Activated naive CD4-positive, alpha-beta T cell treated with anti-CD3 and anti-CD28 coated beads, Interleukin-2, amount 10 ng/mL, durations not matched to agents 7 days and 5 days (primary cell): ENCODE data around the gene DIP2A.

ENCODE experiments used
- CTCF ChIA-PET: fragments of 350-600 bp; sonication (Branson Sonifier 250); formaldehyde crosslinking; loops from one replicate; lab custom pipeline; 2021; ENCODE audit warnings: antibody characterized with exemption; lab: Charles Lee
- DNase-seq: peaks from one replicate; pipeline ENCODE4 v3.0.0-alpha.2; 2020
- H3K27ac Mint-ChIP-seq: one replicate; pipeline ENCODE4 v1.8.0; 2021; ENCODE audit warnings: mild to moderate bottlenecking, moderate library complexity, mixed read lengths
- H3K27me3 Mint-ChIP-seq: one replicate; pipeline ENCODE4 v1.8.0; 2021; ENCODE audit warnings: mild to moderate bottlenecking, mixed read lengths
- H3K36me3 Mint-ChIP-seq: one replicate; pipeline ENCODE4 v1.8.0; 2021; ENCODE audit warnings: mixed read lengths
- H3K4me1 Mint-ChIP-seq: one replicate; pipeline ENCODE4 v1.8.0; 2021; ENCODE audit warnings: mixed read lengths
- H3K4me3 Mint-ChIP-seq: one replicate; pipeline ENCODE4 v1.8.0; 2021; ENCODE audit warnings: mild to moderate bottlenecking, moderate library complexity, mixed read lengths
- H3K9me3 Mint-ChIP-seq: one replicate; pipeline ENCODE4 v1.8.0; 2021; ENCODE audit warnings: mixed read lengths

The DIP2A gene, protein sequence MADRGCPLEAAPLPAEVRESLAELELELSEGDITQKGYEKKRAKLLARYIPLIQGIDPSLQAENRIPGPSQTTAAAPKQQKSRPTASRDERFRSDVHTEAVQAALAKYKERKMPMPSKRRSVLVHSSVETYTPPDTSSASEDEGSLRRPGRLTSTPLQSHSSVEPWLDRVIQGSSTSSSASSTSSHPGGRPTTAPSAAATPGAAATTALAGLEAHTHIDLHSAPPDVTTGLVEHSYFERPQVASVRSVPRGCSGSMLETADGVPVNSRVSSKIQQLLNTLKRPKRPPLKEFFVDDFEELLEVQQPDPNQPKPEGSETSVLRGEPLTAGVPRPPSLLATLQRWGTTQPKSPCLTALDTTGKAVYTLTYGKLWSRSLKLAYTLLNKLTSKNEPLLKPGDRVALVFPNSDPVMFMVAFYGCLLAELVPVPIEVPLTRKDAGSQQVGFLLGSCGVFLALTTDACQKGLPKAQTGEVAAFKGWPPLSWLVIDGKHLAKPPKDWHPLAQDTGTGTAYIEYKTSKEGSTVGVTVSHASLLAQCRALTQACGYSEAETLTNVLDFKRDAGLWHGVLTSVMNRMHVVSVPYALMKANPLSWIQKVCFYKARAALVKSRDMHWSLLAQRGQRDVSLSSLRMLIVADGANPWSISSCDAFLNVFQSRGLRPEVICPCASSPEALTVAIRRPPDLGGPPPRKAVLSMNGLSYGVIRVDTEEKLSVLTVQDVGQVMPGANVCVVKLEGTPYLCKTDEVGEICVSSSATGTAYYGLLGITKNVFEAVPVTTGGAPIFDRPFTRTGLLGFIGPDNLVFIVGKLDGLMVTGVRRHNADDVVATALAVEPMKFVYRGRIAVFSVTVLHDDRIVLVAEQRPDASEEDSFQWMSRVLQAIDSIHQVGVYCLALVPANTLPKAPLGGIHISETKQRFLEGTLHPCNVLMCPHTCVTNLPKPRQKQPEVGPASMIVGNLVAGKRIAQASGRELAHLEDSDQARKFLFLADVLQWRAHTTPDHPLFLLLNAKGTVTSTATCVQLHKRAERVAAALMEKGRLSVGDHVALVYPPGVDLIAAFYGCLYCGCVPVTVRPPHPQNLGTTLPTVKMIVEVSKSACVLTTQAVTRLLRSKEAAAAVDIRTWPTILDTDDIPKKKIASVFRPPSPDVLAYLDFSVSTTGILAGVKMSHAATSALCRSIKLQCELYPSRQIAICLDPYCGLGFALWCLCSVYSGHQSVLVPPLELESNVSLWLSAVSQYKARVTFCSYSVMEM (N-terminal part only)

DNA sequence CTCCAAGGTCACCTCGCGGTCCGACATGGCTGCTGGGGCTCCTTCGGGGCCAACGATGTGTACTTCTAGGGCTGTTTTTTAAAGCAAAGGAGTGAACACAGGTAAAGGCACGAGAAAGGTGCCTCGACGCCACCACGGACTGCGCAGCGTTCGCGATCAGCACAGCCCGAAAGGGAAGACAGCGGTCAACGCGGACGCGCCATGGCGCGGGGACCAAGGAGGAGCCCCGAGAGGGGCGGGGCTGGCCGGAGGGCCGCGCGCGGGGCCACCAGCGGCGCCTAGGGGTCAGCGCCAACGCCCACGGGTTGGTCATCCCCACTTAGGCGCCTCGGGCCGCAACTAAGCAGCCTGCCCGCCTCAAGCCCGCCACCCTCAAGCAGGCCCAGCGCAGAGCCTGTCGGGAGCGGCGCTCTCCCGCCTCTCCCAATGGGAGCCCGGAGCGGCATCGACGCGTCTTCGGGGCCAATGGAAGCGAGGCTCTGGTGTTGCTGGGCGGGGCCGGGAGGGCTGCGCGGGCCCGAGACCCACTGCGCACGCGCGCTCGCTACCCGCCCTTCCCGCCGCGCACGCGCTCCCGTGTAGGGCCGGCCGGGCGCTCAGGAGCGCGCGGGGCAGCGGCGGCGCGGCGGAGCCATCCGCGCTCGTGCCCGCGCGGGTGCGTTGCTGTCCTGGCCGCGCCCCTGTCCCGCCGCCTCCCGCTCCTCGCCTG lies at the start of gene DIP2A:
DIP2A (plus strand) TSS at position 577 of the 709 bp plus-strand sequence. CDS start 241 bp downstream, outside the sequence.
- no peaks in the 10 kb centered on the region for H3K9me3 Mint-ChIP-seq
- peak within 1 kb of the TSS; percentile 92 for H3K4me3 Mint-ChIP-seq
- H3K36me3 Mint-ChIP-seq: peaks cover 29% of the 10 kb centered on the region
- peak; percentile 95 for DNase-seq
- H3K27ac Mint-ChIP-seq: peak within 1 kb of the TSS; percentile 95
- CTCF ChIA-PET: interaction anchor here (1.2 to 1.5 kb wide), 2 partner anchors 181 to 315 kb away, joined by 4 to 6 read pairs; no protein-coding TSS in a partner anchor
- peaks cover 42% of the 10 kb centered on the region for H3K4me1 Mint-ChIP-seq
- no peaks in the 10 kb centered on the region for H3K27me3 Mint-ChIP-seq

DNA sequence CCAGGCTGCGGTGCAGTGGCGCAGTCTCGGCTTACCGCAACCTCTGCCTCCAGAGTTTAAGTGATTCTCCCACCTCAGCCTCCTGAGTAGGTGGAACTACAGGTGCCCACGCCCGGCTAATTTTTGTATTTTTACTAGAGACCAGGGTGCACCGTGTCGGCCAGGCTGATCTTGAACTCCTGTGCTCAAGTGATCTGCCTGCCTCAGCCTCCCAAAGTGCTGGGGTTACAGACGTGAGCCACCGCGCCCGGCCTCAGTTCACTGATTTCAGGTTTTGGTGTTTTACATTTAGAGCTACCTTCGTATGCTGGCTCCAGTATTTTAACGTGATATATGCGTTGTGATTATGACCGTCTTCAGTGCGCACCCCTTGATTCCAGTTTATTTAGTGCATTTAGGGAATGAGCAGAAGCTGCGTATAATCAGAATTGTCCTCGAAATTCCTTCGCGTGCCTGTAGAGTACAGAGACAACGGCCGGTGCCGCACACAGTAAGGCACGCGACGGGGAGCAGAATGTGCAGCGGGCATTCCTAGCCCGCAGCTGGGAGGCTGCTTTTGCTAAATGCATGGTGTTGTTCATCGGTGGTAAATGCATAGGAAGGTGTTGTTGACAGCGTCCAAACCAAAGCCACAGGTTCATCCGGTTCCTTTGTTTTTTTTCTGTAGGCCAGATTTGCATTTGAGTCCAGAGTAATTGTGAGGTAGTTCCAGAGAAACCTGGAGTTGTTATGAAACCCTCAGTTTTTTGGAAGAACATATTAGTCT lies 48.9 kb upstream of the DIP2A start:
- Mint-ChIP-seq H3K36me3 (peaks cover 20% of the 10 kb centered on the region), H3K27me3 (no peaks in the 10 kb centered on the region), H3K27ac (peak overlapping the region; percentile 37), H3K4me3 (no peak overlapping the region), H3K9me3 (no peaks in the 10 kb centered on the region), H3K4me1 (no peaks in the 10 kb centered on the region)
- DNase-seq: no peak
- CTCF ChIA-PET: no interaction called here

DNA sequence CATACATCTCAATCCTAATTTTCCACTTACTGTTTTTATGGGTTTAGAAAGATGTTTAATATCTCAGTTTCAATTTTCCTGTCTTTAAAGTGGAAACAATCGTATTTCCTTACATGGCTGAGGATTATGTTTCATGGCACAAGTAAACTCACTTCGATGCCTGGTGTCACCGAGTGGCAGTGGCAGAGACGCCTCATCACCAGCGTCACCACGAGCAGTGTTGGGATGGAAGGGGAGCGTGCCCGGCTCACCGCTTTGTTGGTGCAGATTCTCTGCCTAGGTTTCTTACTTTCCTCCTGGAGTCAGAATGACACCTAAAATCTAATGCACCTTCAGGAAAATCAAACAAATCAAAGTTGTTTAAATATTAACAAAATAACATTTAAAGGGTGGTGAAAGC lies 48.2 kb upstream of the DIP2A start:
- Mint-ChIP-seq H3K27me3 (no peaks in the 10 kb centered on the region), H3K9me3 (no peaks in the 10 kb centered on the region), H3K27ac (no peak overlapping the region), H3K36me3 (peaks cover 20% of the 10 kb centered on the region), H3K4me3 (no peak overlapping the region), H3K4me1 (no peaks in the 10 kb centered on the region)
- DNase-seq: no peak
- CTCF ChIA-PET: no interaction called here

DNA sequence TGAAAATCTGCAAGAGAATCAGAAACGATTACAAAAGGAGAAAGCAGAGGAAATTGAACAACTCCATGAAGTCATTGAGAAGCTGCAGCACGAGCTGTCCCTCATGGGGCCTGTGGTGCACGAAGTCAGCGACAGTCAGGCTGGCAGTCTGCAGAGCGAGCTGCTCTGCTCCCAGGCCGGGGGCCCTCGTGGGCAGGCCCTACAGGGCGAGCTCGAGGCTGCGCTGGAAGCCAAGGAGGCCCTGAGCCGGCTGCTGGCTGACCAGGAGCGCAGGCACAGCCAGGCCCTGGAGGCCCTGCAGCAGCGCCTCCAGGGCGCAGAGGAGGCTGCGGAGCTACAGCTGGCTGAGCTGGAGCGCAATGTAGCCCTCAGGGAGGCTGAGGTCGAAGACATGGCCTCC lies 47.5 kb upstream of the DIP2A start:
- DNase-seq: no peak
- no peaks in the 10 kb centered on the region for H3K4me1 Mint-ChIP-seq
- H3K27me3 Mint-ChIP-seq: no peaks in the 10 kb centered on the region
- CTCF ChIA-PET: no interaction called here
- peaks cover 23% of the 10 kb centered on the region for H3K36me3 Mint-ChIP-seq
- H3K9me3 Mint-ChIP-seq: no peaks in the 10 kb centered on the region
- no peak overlapping the region for H3K4me3 Mint-ChIP-seq
- no peak overlapping the region for H3K27ac Mint-ChIP-seq

DNA sequence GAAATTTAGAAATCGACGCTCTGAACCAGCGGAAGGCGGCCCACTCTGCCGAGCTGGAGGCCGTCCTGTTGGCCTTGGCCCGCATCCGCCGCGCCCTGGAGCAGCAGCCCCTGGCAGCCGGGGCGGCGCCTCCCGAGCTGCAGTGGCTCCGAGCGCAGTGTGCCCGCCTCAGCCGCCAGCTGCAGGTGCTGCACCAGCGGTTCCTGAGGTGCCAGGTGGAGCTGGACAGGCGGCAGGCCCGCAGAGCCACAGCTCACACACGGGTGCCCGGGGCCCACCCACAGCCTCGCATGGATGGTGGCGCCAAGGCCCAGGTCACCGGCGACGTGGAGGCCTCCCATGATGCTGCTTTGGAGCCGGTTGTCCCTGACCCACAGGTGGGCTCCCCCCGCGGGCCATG lies 47.0 kb upstream of the DIP2A start:
- Mint-ChIP-seq H3K4me1 (no peaks in the 10 kb centered on the region), H3K36me3 (peaks cover 25% of the 10 kb centered on the region), H3K27me3 (no peaks in the 10 kb centered on the region), H3K4me3 (no peak overlapping the region), H3K9me3 (no peaks in the 10 kb centered on the region), H3K27ac (no peak overlapping the region)
- CTCF ChIA-PET: interaction anchor here (1.2 kb wide), 1 partner anchor 9 kb away, joined by 4 read pairs; no protein-coding TSS in a partner anchor
- DNase-seq: no peak

DNA sequence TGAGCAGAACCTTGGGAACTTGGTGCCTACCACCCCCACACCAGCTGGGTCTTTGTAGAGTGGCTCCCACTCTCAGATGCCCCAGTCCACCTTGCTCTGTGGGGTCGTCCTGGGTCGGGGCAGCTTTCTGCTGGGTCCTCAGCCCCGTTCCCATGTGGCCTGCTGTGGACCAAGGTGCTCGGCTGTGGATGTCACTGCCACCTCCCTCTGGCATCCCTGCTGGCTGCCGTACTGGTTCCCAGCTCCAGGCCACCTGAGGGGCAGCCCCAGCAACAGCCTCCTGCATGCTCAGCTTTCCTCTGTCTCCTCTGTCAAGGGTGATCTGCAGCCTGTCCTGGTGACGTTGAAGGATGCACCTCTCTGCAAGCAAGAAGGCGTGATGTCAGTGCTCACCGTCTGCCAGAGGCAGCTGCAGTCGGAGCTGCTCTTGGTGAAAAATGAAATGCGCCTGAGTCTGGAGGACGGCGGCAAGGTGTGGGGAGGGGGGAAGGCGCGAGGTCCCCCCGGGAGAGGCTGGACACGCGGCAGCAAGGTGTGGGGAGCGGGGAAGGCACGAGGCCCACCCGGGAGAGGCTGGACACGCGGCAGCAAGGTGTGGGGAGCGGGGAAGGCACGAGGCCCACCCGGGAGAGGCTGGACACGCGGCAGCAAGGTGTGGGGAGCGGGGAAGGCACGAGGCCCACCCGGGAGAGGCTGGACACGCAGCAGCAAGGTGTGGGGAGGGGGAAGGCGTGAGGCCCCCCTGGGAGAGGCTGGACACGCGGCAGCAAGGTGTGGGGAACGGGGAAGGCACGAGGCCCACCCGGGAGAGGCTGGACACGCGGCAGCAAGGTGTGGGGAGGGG lies 45.9 kb upstream of the DIP2A start:
- CTCF ChIA-PET: interaction anchor here (1.0 to 1.2 kb wide), 2 partner anchors 10 to 269 kb away, joined by 4 read pairs; no protein-coding TSS in a partner anchor
- H3K27ac Mint-ChIP-seq: no peak overlapping the region

DNA sequence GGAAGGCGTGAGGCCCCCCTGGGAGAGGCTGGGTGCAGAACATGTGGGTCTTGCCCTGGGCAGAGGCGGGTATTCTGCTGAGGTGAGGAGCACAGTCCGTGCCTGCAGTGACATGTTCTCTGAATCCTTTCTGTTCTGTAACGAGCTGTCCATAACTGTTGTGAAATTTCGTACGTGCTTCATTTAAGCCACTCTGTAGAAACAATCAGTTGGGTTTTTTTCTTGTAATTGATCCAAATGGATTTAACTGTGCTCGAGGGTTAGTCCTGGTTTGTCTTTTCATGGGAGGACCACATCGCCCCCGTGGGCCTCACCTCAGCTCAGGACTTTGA lies 45.4 kb upstream of the DIP2A start:
- H3K9me3 Mint-ChIP-seq: no peaks in the 10 kb centered on the region
- H3K4me1 Mint-ChIP-seq: no peaks in the 10 kb centered on the region
- no peak overlapping the region for H3K27ac Mint-ChIP-seq
- peaks cover 24% of the 10 kb centered on the region for H3K36me3 Mint-ChIP-seq
- no peaks in the 10 kb centered on the region for H3K27me3 Mint-ChIP-seq
- no peak for DNase-seq
- no peak overlapping the region for H3K4me3 Mint-ChIP-seq
- CTCF ChIA-PET: interaction anchor here (1.0 kb wide), 1 partner anchor 270 kb away, joined by 4 read pairs; no protein-coding TSS in a partner anchor

More for the DNA sequence above, 45.9 kb upstream of the DIP2A start:
- Mint-ChIP-seq H3K27me3 (no peaks in the 10 kb centered on the region), H3K4me3 (no peak overlapping the region), H3K36me3 (peaks cover 21% of the 10 kb centered on the region), H3K9me3 (no peaks in the 10 kb centered on the region), H3K4me1 (no peaks in the 10 kb centered on the region)
- no peak for DNase-seq

DNA sequence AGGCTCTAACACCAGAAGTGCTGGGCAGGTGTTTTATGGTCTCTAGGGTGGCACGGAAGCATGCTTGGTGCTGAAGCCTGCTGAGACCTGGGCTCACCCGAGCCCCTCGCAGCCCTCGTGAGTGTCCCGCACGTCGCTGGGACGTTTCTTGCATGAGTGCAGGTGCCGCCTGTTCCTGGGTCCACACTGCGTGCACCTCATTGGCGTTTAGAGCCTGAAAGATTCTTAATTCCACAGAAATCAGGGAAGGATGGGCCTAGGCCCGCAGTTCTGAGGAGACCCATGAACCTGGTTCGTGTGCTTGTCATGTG lies 43.8 kb upstream of the DIP2A start:
- Mint-ChIP-seq H3K9me3 (no peaks in the 10 kb centered on the region), H3K27me3 (no peaks in the 10 kb centered on the region), H3K36me3 (peaks cover 30% of the 10 kb centered on the region), H3K4me3 (no peak overlapping the region), H3K4me1 (no peaks in the 10 kb centered on the region), H3K27ac (no peak overlapping the region)
- CTCF ChIA-PET: no interaction called here
- no peak for DNase-seq

DNA sequence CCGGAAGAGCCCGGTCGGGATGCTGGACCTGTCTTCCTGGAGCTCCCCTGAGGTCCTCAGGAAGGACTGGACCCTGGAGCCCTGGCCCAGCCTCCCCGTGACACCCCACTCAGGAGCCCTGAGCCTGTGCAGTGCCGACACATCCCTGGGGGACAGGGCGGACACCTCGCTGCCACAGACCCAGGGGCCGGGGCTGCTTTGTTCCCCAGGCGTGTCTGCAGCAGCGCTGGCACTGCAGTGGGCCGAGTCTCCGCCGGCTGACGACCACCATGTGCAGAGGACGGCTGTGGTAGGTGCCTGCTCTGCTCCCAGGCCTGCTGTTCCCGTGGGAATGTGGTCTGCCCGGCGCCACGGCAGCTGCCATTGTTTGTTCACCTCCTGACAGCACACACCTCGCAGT lies 42.1 kb upstream of the DIP2A start:
- no peak for DNase-seq
- H3K4me3 Mint-ChIP-seq: no peak overlapping the region

DNA sequence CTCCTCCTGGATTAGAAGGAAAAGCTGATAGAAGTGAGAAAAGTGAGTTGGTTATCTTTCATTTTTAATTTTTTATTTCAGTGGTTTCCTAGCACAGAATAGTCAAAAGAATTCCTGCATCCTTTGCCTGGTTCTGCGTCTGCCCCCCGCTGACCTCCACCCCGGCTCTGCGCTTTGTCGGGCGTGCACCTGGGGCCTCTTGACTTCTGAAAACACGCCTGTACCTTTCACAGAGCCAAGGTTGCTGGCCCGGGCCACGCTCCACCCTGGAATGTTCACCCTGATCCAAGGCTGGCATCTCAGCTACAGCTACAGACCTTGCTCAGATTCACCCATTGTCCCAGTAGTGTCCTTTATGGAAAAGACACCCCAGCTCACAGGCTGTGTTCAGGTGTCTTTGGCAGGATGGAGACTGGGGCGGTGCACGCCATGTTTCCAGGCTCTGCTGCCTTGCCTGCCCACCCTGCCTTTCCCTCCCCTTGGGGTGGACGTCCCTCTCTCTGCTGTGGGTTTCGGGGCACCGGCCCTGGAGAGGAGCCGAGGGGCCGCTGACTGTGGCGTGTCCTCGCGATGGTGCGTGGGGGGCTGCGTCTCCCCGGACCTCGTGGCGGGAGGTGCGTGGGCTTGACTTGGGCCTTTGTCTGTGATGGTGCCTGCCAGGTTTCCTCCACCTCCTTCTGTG lies 40.3 kb upstream of the DIP2A start:
- Mint-ChIP-seq H3K4me1 (peaks cover 4% of the 10 kb centered on the region), H3K9me3 (no peaks in the 10 kb centered on the region), H3K36me3 (peaks cover 38% of the 10 kb centered on the region), H3K27me3 (no peaks in the 10 kb centered on the region), H3K27ac (no peak overlapping the region), H3K4me3 (no peak overlapping the region)
- CTCF ChIA-PET: no interaction called here
- no peak for DNase-seq

More for the DNA sequence above, 42.1 kb upstream of the DIP2A start:
- Mint-ChIP-seq H3K36me3 (peaks cover 32% of the 10 kb centered on the region), H3K4me1 (no peaks in the 10 kb centered on the region), H3K27ac (no peak overlapping the region), H3K9me3 (no peaks in the 10 kb centered on the region), H3K27me3 (no peaks in the 10 kb centered on the region)
- CTCF ChIA-PET: no interaction called here

DNA sequence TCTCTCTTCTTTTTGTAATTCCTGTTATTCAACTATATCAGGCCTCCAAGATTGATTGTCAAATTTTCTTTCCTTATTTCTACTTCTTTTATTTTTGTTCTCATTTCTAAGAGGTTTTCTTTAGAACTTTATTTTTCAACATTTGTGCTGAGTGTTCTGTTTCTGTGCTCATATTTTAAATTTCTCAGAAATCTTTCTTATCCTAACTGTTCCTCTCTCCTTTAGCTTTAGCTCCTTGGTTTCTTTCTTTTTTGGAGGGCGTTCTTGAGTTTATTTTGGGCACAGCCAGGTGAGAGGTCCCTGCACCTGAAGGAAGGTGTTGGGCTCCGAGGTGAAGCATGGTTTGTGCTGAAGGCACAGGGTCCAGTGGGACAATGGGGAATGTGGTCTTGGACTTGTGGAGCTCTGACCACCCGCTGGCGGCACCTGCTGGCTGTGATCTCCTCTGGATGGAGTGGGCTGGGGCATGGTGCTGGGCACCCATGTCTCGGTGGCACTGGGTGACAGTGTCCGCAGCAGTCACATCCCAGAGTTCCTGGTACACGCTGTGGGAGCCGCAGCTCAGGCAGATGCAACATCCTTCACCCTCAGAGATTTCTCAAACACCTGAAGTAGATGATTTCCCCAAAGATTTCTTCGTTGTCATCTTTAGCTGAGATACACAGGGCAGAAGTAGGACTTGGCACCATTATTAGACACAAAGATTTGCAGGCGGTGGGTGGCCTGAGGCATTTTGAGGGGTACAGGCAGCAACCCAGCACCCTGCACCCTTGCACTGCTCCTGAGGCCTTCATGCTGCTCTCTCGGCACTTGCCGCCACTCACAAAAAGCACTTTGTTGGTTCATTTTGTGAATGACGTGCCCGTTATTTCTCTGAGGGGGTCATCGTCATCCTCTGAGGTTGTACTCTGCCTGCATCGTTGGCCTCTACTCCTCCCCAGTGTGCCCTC lies 38.2 kb upstream of the DIP2A start:
- no peak for DNase-seq
- Mint-ChIP-seq H3K4me3 (no peak overlapping the region), H3K4me1 (peaks cover 23% of the 10 kb centered on the region), H3K36me3 (peaks cover 39% of the 10 kb centered on the region), H3K27me3 (no peaks in the 10 kb centered on the region), H3K9me3 (no peaks in the 10 kb centered on the region), H3K27ac (peak overlapping the region; percentile 52)
- CTCF ChIA-PET: interaction anchor here (1.0 kb wide), 1 partner anchor 12 kb away, joined by 3 read pairs; no protein-coding TSS in a partner anchor
